Endothelial cell of umbilical vein (primary cell): ENCODE data around the gene ZBTB44. TPM values are rescaled to one million over a fixed set of nuclear protein-coding genes. Genes with fewer than 3 reads are reported as not detected.

Experiments used
- BruUV-seq: library from RNA; stranded (reverse); fragments of 400-500 nt; replicated peaks from 2 replicates; lab custom pipeline; 2021; lab: Mats Ljungman, UMichigan
- CTCF ChIA-PET: fragments of 300-600, 350-600 bp; sonication (Branson Sonifier 250); formaldehyde crosslinking; loops from one replicate; lab custom pipeline; 2021; ENCODE audit warnings: antibody characterized with exemption, inconsistent platforms; lab: Charles Lee
- POLR2A ChIA-PET: fragments of 300-600, 350-600 bp; sonication (Branson Sonifier 250); formaldehyde crosslinking; loops from one replicate; lab custom pipeline; 2021; ENCODE audit warnings: antibody characterized with exemption, inconsistent platforms; lab: Charles Lee
- DNase-seq: peaks from one replicate; pipeline ENCODE4 v3.0.0-alpha.2; 2011; ENCODE audit warnings: low read depth, low spot score
- FAIRE-seq: peaks from 2 replicates; lab custom pipeline; 2011; peaks lifted over from hg19 to GRCh38; lab: Jason Lieb, UNC
- H2AFZ ChIP-seq: 2 replicates; pipeline ENCODE4 v1.6.0; 2012; ENCODE audit warnings: low read depth, low read length, control low read depth, inconsistent platforms
- H3K27ac ChIP-seq: 2 replicates; pipeline ENCODE4 v1.5.1; 2011; ENCODE audit warnings: low read depth, mild to moderate bottlenecking, control low read depth, low read length, moderate library complexity; ENCODE audit not compliant: insufficient read depth
- H3K27me3 ChIP-seq, 2 experiments: 2 replicates each; pipeline versions ENCODE4 v1.6.0 to v1.6.1; 2011; ENCODE audit warnings: low read length in 2 of 2, mixed read lengths in 1 of 2; ENCODE audit not compliant: control insufficient read depth in 2 of 2, insufficient read depth in 2 of 2
- H3K36me3 ChIP-seq, 2 experiments: 2 replicates in 1 of 2; 3 replicates in 1 of 2; pipeline ENCODE4 v1.5.1; 2011; ENCODE audit warnings: low read length in 2 of 2, mild to moderate bottlenecking in 1 of 2, moderate library complexity in 1 of 2; ENCODE audit not compliant: control insufficient read depth in 2 of 2, insufficient read depth in 2 of 2; ENCODE audit errors: extremely low read depth in 1 of 2
- H3K4me1 ChIP-seq: 3 replicates; pipeline ENCODE4 v1.5.1; 2011; ENCODE audit warnings: mild to moderate bottlenecking, low read length; ENCODE audit not compliant: control insufficient read depth, insufficient read depth; ENCODE audit errors: extremely low read depth
- H3K4me2 ChIP-seq: 2 replicates; pipeline ENCODE4 v1.6.1; 2011; ENCODE audit warnings: low read length, control low read depth, mixed read lengths; ENCODE audit not compliant: insufficient read depth
- H3K4me3 ChIP-seq, 3 experiments: fragments of 200-600 bp in 1 of 3; sonication (generic), shearing (Covaris generic) in 1 of 3; replicated peaks in 1 of 3; 2 replicates each; pipeline ENCODE4 v1.5.1; 2011 to 2016; ENCODE audit warnings: control low read depth in 3 of 3, low read length in 3 of 3, mild to moderate bottlenecking in 2 of 3, inconsistent platforms in 1 of 3, low read depth in 1 of 3, moderate library complexity in 1 of 3; ENCODE audit not compliant: insufficient read depth in 1 of 3
- H3K79me2 ChIP-seq: 2 replicates; pipeline ENCODE4 v1.6.0; 2012; ENCODE audit warnings: low read length, inconsistent platforms; ENCODE audit not compliant: control insufficient read depth, insufficient read depth
- H3K9ac ChIP-seq: replicated peaks from 2 replicates; pipeline ENCODE3; 2011; ENCODE audit warnings: low read length, control low read depth; ENCODE audit not compliant: insufficient read depth; ENCODE audit errors: extremely low read depth
- H3K9me1 ChIP-seq: replicated peaks from 3 replicates; pipeline ENCODE4 v1.6.0; 2011; ENCODE audit warnings: mild to moderate bottlenecking, low read length; ENCODE audit not compliant: control insufficient read depth, insufficient read depth; ENCODE audit errors: extremely low read depth
- H3K9me3 ChIP-seq: replicated peaks from 2 replicates; pipeline ENCODE4 v1.5.1; 2012; ENCODE audit warnings: low read length, inconsistent platforms; ENCODE audit not compliant: control insufficient read depth, insufficient read depth
- H4K20me1 ChIP-seq: replicated peaks from 2 replicates; pipeline ENCODE3; 2011; ENCODE audit warnings: mild to moderate bottlenecking, low read length; ENCODE audit not compliant: control insufficient read depth, insufficient read depth; ENCODE audit errors: extremely low read depth
- CTCF ChIP-seq, 2 donors: IDR thresholded peaks; 1 replicate in 1 of 2; 2 replicates in 1 of 2; pipeline ENCODE4 v1.5.1; 2011; ENCODE audit warnings: low read length in 2 of 2, mild to moderate bottlenecking in 2 of 2, moderate library complexity in 2 of 2, control low read depth in 1 of 2, inconsistent platforms in 1 of 2, low read depth in 1 of 2; ENCODE audit not compliant: insufficient read depth in 1 of 2; ENCODE audit errors: extremely low read depth in 1 of 2
- EZH2 ChIP-seq: IDR thresholded peaks from 2 replicates; pipeline ENCODE4 v1.6.1; 2012; ENCODE audit warnings: borderline replicate concordance, low read depth, mild to moderate bottlenecking, moderate library complexity, low read length, inconsistent platforms; ENCODE audit not compliant: severe bottlenecking
- FOS ChIP-seq: IDR thresholded peaks from 2 replicates; pipeline ENCODE4 v1.6.1; 2011; ENCODE audit warnings: mild to moderate bottlenecking, low read length, moderate library complexity, borderline replicate concordance; ENCODE audit not compliant: insufficient read depth
- GATA2 ChIP-seq: IDR thresholded peaks from 2 replicates; pipeline ENCODE4 v1.7.0; 2011; ENCODE audit warnings: low read depth, mild to moderate bottlenecking, moderate library complexity, mixed read lengths, low read length; ENCODE audit not compliant: insufficient read length, insufficient read depth
- JUN ChIP-seq: IDR thresholded peaks from 2 replicates; pipeline ENCODE4 v1.6.1; 2011; ENCODE audit warnings: borderline replicate concordance, low read depth; ENCODE audit not compliant: insufficient read length, insufficient read depth
- MYC ChIP-seq: IDR thresholded peaks from one replicate; pipeline ENCODE4 v1.6.1; 2011; ENCODE audit warnings: mild to moderate bottlenecking, low read depth, low read length
- POLR2A ChIP-seq: IDR thresholded peaks from 2 replicates; pipeline ENCODE4 v1.6.1; 2012; ENCODE audit warnings: low read depth, mild to moderate bottlenecking, control low read depth, low read length
- POLR2AphosphoS5 ChIP-seq: IDR thresholded peaks from 2 replicates; pipeline ENCODE4 v1.6.1; 2012; ENCODE audit warnings: low read depth, mild to moderate bottlenecking, control low read depth, low read length, moderate library complexity; ENCODE audit not compliant: insufficient read depth
- dilution Hi-C: fragments of 300-500 bp; cut with MboI; formaldehyde crosslinking; loops from one replicate; pipeline ENCODE4 v1.15.0; 2019; ENCODE audit warnings: low sequenced_read_pairs; ENCODE audit not compliant: extremely low pct_ligation_motif_present
- intact Hi-C: fragments of 100-400 bp; cut with micrococcal nuclease; formaldehyde crosslinking; loops from one replicate; pipeline ENCODE4 v1.10.0; 2022
- polyA plus RNA-seq, 4 experiments: library from polyadenylated mRNA; depleted of rRNA in 3 of 4; stranded (reverse) in 3 of 4; unstranded in 1 of 4; fragments of >200 nt; gene quantifications; 2 replicates each; pipeline versions ENCODE4 v1.2.1 to v1.2.3, GENCODE V29; 2011 to 2012; ENCODE audit warnings: missing spikeins in 1 of 4
- total RNA-seq: library from RNA; stranded (reverse); gene quantifications from 2 replicates; pipeline ENCODE4 v1.2.3, GENCODE V29; 2021
- TF ChIP-seq, protein P1 (sequence below): IDR thresholded peaks from 2 replicates; pipeline ENCODE4 v1.6.1; 2011; ENCODE audit not compliant: insufficient read depth, insufficient read length

ZBTB44 gene
- total and polyA plus RNA-seq, 2 donors (not counting 3 experiments of a cell fraction or from before 2014, with no cell fraction given), result 8.7 to 24.4 TPM

DNA sequence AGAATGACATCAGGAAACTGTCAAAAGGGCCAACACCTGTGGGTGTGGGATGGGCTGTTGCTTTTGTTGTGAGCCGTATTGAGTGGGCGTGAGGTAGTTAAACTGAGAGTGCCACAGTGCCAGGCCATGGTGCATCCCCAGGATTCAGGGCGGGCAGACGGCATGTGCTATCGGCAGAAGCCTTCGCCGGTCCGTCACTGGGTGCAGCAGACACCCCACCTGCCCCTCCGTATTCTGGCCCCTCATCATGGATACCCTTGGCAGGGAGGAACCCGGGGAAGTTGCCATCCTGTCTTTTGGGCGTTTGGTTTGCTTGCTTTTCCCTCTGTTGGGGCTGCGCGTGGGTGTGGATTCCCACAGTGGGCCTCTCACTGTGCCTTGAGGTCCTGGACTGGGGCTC, 127.6 kb downstream of the ZBTB44 start:
- H3K9me3 ChIP-seq, result no peaks in the 10 kb centered on the region
- H3K9ac ChIP-seq, result no peak overlapping the region
- H3K27me3 ChIP-seq, result no peaks in the 10 kb centered on the region
- ChIA-PET POLR2A (no interaction called here), CTCF (no interaction called here)
- no peak for FAIRE-seq
- H2AFZ ChIP-seq, result no peak overlapping the region
- no peak overlapping the region for H3K4me3 ChIP-seq
- H3K79me2 ChIP-seq, result no peaks in the 10 kb centered on the region
- no peak for TF ChIP-seq JUN
- TF ChIP-seq EZH2, result no peak
- TF ChIP-seq, protein P1, sequence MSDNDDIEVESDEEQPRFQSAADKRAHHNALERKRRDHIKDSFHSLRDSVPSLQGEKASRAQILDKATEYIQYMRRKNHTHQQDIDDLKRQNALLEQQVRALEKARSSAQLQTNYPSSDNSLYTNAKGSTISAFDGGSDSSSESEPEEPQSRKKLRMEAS, result no peak
- no peak for TF ChIP-seq POLR2AphosphoS5
- TF ChIP-seq FOS, result no peak
- no peak for TF ChIP-seq GATA2
- TF ChIP-seq CTCF (IDR thresholded peaks at IDR 0.05; ENCODE audit: extremely low read depth in 1 of 2, insufficient read depth in 1 of 2, low read depth in 1 of 2, low read length in 2 of 2), result no peak
- no peak for TF ChIP-seq MYC
- TF ChIP-seq POLR2A, result no peak
- no peaks in the 10 kb centered on the region for H3K4me1 ChIP-seq
- H3K27ac ChIP-seq, result no peak overlapping the region
- no peak overlapping the region for H3K4me2 ChIP-seq
- no peaks in the 10 kb centered on the region for H3K9me1 ChIP-seq
- BruUV-seq, result no TSS peak
- no peaks in the 10 kb centered on the region for H3K36me3 ChIP-seq
- H4K20me1 ChIP-seq, result no peaks in the 10 kb centered on the region
- intact Hi-C loops, result no loop called here
- no peak for DNase-seq
- dilution Hi-C loops, result no loop called here
